IMR-90 (cell line): ENCODE data around the gene PFAS.

Experiments used
- CEBPB ChIP-seq: IDR thresholded peaks from 2 replicates; pipeline ENCODE4 v1.6.1; 2012; ENCODE audit warnings: low read depth, low read length, improper control_type of control experiment
- CTCF ChIP-seq: conservative IDR thresholded peaks from 2 replicates; pipeline ENCODE4 v1.5.1; 2012; ENCODE audit warnings: mild to moderate bottlenecking, low read depth, low read length, improper control_type of control experiment
- ELK1 ChIP-seq: fragments of 150-350 bp; IDR thresholded peaks from 2 replicates; pipeline ENCODE4 v1.6.1; 2016; ENCODE audit warnings: low read depth, mild to moderate bottlenecking, low read length, moderate library complexity, borderline replicate concordance
- MAFK ChIP-seq: IDR thresholded peaks from 2 replicates; pipeline ENCODE4 v1.6.1; 2012; ENCODE audit warnings: low read depth, low read length, improper control_type of control experiment
- MAZ ChIP-seq: IDR thresholded peaks from 2 replicates; pipeline ENCODE4 v1.6.1; 2012; ENCODE audit warnings: low read depth, mild to moderate bottlenecking, low read length, improper control_type of control experiment, moderate library complexity, borderline replicate concordance
- MXI1 ChIP-seq: IDR thresholded peaks from 2 replicates; pipeline ENCODE4 v1.6.1; 2012; ENCODE audit warnings: low read depth, mild to moderate bottlenecking, low read length, moderate library complexity, borderline replicate concordance
- NFE2L2 ChIP-seq: fragments of 150-350 bp; IDR thresholded peaks from 2 replicates; pipeline ENCODE4 v1.6.1; 2016; ENCODE audit warnings: low read depth, mild to moderate bottlenecking, low read length
- POLR2A ChIP-seq: IDR thresholded peaks from 2 replicates; pipeline ENCODE4 v1.6.1; 2012; ENCODE audit warnings: mild to moderate bottlenecking, low read depth, low read length
- RAD21 ChIP-seq: IDR thresholded peaks from 2 replicates; pipeline ENCODE4 v1.6.1; 2012; ENCODE audit warnings: low read length, improper control_type of control experiment
- RFX5 ChIP-seq: IDR thresholded peaks from 2 replicates; pipeline ENCODE4 v1.8.0; 2012; ENCODE audit warnings: low read depth, mild to moderate bottlenecking, low read length, moderate library complexity
- SMC3 ChIP-seq: fragments of 150-350 bp; IDR thresholded peaks from 2 replicates; pipeline ENCODE4 v1.6.1; 2016; ENCODE audit warnings: low read depth, mild to moderate bottlenecking, antibody characterized with exemption, low read length, moderate library complexity
- USF2 ChIP-seq: fragments of 150-350 bp; IDR thresholded peaks from 2 replicates; pipeline ENCODE4 v1.6.1; 2017; ENCODE audit warnings: mild to moderate bottlenecking, antibody characterized with exemption, low read length, low read depth

- TF ChIP-seq CTCF, result no peak
- no peak for TF ChIP-seq CEBPB
- TF ChIP-seq NFE2L2, result no peak
- no peak for TF ChIP-seq SMC3
- no peak for TF ChIP-seq POLR2A
- no peak for TF ChIP-seq USF2
- no peak for TF ChIP-seq MAFK
- TF ChIP-seq RFX5, result no peak
- TF ChIP-seq MAZ, result no peak
- no peak for TF ChIP-seq MXI1
- no peak for TF ChIP-seq RAD21
- no peak for TF ChIP-seq ELK1
Observed at GRCh38 chr17:8266648-8267479, 17.8 kb downstream of the PFAS start.
